Mucosa of rectum (tissue), 2 donors: ENCODE data around the gene CABCOCO1.
A peak's percentile ranks its signal among the peaks of the same experiment; 100 is the strongest.

Source experiments
- H3K27ac ChIP-seq, 2 donors: one replicate each; pipeline ENCODE4 v1.7.0; 2013; ENCODE audit warnings: inconsistent platforms in 2 of 2, low read depth in 2 of 2, low read length in 2 of 2
- H3K27me3 ChIP-seq, 2 donors: one replicate each; pipeline ENCODE4 v1.7.0; 2013; ENCODE audit warnings: low read length in 2 of 2; ENCODE audit not compliant: control insufficient read depth in 2 of 2, insufficient read depth in 2 of 2
- H3K36me3 ChIP-seq, 2 donors: one replicate each; pipeline ENCODE4 v1.7.0; 2013; ENCODE audit warnings: low read length in 2 of 2; ENCODE audit not compliant: control insufficient read depth in 2 of 2, insufficient read depth in 2 of 2
- H3K4me1 ChIP-seq, 2 donors: one replicate each; pipeline ENCODE4 v1.7.0; 2013; ENCODE audit warnings: low read length in 2 of 2, mild to moderate bottlenecking in 1 of 2; ENCODE audit not compliant: control insufficient read depth in 2 of 2, insufficient read depth in 2 of 2
- H3K4me3 ChIP-seq, 2 donors: one replicate each; pipeline ENCODE4 v1.7.0; 2013; ENCODE audit warnings: low read length in 2 of 2
- H3K9ac ChIP-seq, 2 donors: one replicate each; pipeline ENCODE4 v1.7.0; 2013; ENCODE audit warnings: low read length in 2 of 2, low read depth in 1 of 2, mild to moderate bottlenecking in 1 of 2
- H3K9me3 ChIP-seq, 2 donors: one replicate each; pipeline ENCODE4 v1.7.0; 2013; ENCODE audit warnings: low read length in 2 of 2; ENCODE audit not compliant: control insufficient read depth in 2 of 2
- donor health status: healthy.
- donor health status: Normal muscosa, but diverticular disease.

The CABCOCO1 gene

GRCh38 chr10:61751599-61751998 lies 88.9 kb downstream of the CABCOCO1 start:
- Histone ChIP-seq H3K4me3 (no peak overlapping the region), H3K36me3 (no peaks in the 10 kb centered on the region), H3K27me3 (no peaks in the 10 kb centered on the region), H3K4me1 (peaks cover 11 to 25% of the 10 kb centered on the region in 2 donors), H3K27ac (peak overlapping the region; percentile 5 to 62), H3K9ac (no peak overlapping the region), H3K9me3 (no peaks in the 10 kb centered on the region)

GRCh38 chr10:61752111-61753011 lies 89.6 kb downstream of the CABCOCO1 start:
- Histone ChIP-seq H3K27ac (peak overlapping the region; percentile 5 to 62), H3K4me1 (peaks cover 11 to 25% of the 10 kb centered on the region in 2 donors), H3K4me3 (peak overlapping the region in 1 of 2 donors; percentile 8), H3K36me3 (no peaks in the 10 kb centered on the region), H3K9me3 (no peaks in the 10 kb centered on the region), H3K9ac (peak overlapping the region in 1 of 2 donors; percentile 2), H3K27me3 (no peaks in the 10 kb centered on the region)

DNA sequence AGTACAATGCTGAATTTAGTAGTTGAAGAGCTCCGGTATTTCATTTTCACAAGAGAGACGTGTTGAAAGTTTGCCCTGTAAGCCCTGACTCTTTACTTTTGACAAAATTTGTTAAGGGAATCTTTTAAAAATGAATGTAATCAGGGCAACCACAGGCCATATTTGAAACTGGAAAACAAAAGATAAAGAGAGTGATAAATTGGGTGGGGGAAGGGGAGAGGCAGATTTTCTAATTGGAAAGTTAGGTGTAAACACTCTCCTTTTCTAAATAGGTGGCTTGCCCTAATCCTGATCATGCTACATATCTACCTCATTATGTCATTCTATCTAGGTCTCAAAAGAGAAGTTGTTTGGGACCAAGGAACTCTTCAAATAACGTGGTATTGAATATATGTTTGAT lies 90.7 kb downstream of the CABCOCO1 start:
- no peak overlapping the region for H3K4me3 ChIP-seq
- peaks cover 11 to 29% of the 10 kb centered on the region in 2 donors for H3K4me1 ChIP-seq

GRCh38 chr10:61754587-61755550 lies 92.1 kb downstream of the CABCOCO1 start:
- H3K4me3 ChIP-seq = no peak overlapping the region
- no peaks in the 10 kb centered on the region for H3K9me3 ChIP-seq
- no peaks in the 10 kb centered on the region for H3K27me3 ChIP-seq
- H3K9ac ChIP-seq = no peak overlapping the region
- no peak overlapping the region for H3K27ac ChIP-seq
- peaks cover 11 to 29% of the 10 kb centered on the region in 2 donors for H3K4me1 ChIP-seq
- no peaks in the 10 kb centered on the region for H3K36me3 ChIP-seq

More for the DNA sequence above, 90.7 kb downstream of the CABCOCO1 start:
- Histone ChIP-seq H3K27ac (no peak overlapping the region), H3K9ac (no peak overlapping the region), H3K27me3 (no peaks in the 10 kb centered on the region), H3K36me3 (no peaks in the 10 kb centered on the region), H3K9me3 (no peaks in the 10 kb centered on the region)

DNA sequence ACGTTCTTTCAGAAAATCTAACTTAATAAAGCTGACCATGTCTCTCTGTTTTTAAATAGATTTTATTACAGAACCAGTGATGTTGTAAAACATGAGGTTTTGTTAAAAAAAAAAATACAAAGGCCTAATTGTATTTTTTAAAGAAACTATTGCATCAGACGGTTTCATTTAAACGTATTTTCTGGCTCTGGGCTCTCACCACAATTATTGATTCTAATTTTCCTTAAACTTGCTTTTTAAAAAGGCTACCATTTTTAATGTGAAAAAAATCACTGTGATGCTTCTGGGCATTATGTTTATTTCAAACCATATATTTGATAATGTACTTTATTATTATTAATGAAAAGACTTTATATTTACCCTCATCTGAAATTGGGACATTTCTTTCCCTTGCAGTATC lies 94.3 kb downstream of the CABCOCO1 start:
- Histone ChIP-seq H3K27me3 (no peaks in the 10 kb centered on the region), H3K9me3 (no peaks in the 10 kb centered on the region)

DNA sequence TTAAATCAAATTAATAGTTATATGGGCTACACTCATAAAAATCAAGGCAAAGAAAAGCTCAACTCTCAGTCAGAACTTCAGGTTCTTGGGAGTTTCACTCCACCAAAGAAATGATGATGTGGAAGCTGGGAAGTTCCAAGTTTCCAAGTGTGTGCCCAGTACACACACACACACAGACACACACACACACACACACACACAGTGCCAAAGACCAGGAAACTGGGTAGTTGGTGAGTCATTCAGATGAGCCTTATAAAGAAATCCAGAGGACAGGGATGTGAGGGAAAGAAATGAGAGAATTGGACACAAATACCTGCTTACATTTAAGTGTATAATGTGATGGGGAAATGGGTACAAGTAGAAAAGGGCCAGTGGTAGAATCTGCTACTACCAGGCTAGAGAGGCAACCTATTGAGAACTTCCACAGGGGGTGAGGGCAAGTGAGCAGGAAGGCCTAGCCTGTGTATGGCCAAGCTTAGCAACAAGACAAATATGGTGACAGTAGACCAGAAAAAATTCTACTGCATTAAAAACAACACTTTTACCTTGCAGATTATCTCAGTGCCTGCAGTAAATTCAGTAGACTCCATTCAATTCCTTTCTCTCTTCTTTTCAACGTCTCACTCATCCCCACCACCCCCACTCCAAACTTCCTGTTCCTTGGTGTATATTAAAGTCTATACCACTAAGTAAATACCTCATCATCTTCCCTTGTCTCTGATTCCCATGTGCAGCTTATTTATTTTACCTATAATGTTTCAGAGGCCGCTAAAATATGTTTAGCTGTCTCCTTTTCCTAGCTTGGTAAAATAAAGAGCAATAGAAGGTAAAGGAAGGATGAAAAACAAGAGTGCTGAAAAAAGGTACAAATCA lies 95.0 kb downstream of the CABCOCO1 start:
- Histone ChIP-seq H3K4me3 (no peak overlapping the region), H3K4me1 (peaks cover 10 to 27% of the 10 kb centered on the region in 2 donors), H3K27me3 (no peaks in the 10 kb centered on the region), H3K27ac (peak overlapping the region in 1 of 2 donors; percentile 24), H3K36me3 (no peaks in the 10 kb centered on the region), H3K9ac (no peak overlapping the region), H3K9me3 (no peaks in the 10 kb centered on the region)

More for the DNA sequence above, 94.3 kb downstream of the CABCOCO1 start:
- H3K36me3 ChIP-seq = no peaks in the 10 kb centered on the region
- no peak overlapping the region for H3K27ac ChIP-seq
- peaks cover 8 to 28% of the 10 kb centered on the region in 2 donors for H3K4me1 ChIP-seq
- no peak overlapping the region for H3K9ac ChIP-seq
- H3K4me3 ChIP-seq = no peak overlapping the region

DNA sequence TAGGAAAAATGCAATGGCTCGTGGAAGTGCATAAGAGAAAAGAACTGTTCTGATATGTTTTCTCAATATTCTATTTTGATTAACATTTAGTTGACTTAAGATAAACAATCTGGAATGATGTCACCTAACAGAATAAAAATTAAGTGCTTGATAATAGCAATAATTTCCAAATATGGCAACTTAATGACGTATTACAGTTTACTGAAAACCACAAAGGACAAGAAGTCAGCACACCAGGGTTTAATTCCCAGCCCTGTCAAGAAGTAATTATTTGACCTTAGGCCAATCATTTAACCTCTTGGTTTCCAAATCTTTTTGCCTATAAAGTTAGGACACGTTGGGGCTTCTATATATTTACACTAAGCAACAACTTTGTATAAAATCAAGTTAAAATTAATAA lies 95.7 kb downstream of the CABCOCO1 start:
- H3K9me3 ChIP-seq = no peaks in the 10 kb centered on the region
- no peak overlapping the region for H3K27ac ChIP-seq
- no peak overlapping the region for H3K9ac ChIP-seq
- no peak overlapping the region for H3K4me3 ChIP-seq
- H3K4me1 ChIP-seq = peaks cover 10 to 27% of the 10 kb centered on the region in 2 donors
- H3K27me3 ChIP-seq = no peaks in the 10 kb centered on the region
- H3K36me3 ChIP-seq = no peaks in the 10 kb centered on the region

- no peak overlapping the region for H3K27ac ChIP-seq
- no peaks in the 10 kb centered on the region for H3K36me3 ChIP-seq
- H3K27me3 ChIP-seq = no peaks in the 10 kb centered on the region
- no peak overlapping the region for H3K4me3 ChIP-seq
- H3K9me3 ChIP-seq = no peaks in the 10 kb centered on the region
- peaks cover 10 to 24% of the 10 kb centered on the region in 2 donors for H3K4me1 ChIP-seq
- H3K9ac ChIP-seq = no peak overlapping the region
These were observed 97.0 kb downstream of the CABCOCO1 start for GRCh38 chr10:61759751-61760150.

- peak overlapping the region; percentile 24 to 46 for H3K27ac ChIP-seq
- H3K27me3 ChIP-seq = no peaks in the 10 kb centered on the region
- no peaks in the 10 kb centered on the region for H3K9me3 ChIP-seq
- H3K4me3 ChIP-seq = no peak overlapping the region
- H3K4me1 ChIP-seq = peaks cover 10 to 24% of the 10 kb centered on the region in 2 donors
- H3K36me3 ChIP-seq = no peaks in the 10 kb centered on the region
- H3K9ac ChIP-seq = peak overlapping the region in 1 of 2 donors; percentile 11
These were observed 98.5 kb downstream of the CABCOCO1 start for GRCh38 chr10:61760943-61761824.
